Measurements from ENCODE around the gene GAST.
A peak's percentile ranks its signal among the peaks of the same experiment; 100 is the strongest.

GAST gene

GRCh38 chr17:41707803-41708669, 4.1 kb upstream of the GAST start:
- DNase-seq (ENCODE audit: extremely low read depth in 1 of 2, low read depth in 1 of 2): no peak

- DNase-seq (ENCODE audit: extremely low read depth in 1 of 2, low read depth in 1 of 2): no peak
Observed at GRCh38 chr17:41710472-41711090, 1.6 kb upstream of the GAST start.

- DNase-seq (ENCODE audit: extremely low read depth in 1 of 2, low read depth in 1 of 2): no peak
Observed at GRCh38 chr17:41717408-41718286, 5.5 kb downstream of the GAST start.

GRCh38 chr17:41718287-41718645, 6.1 kb downstream of the GAST start:
- DNase-seq (ENCODE audit: extremely low read depth in 1 of 2, low read depth in 1 of 2): no peak

- DNase-seq (ENCODE audit: extremely low read depth in 1 of 2, low read depth in 1 of 2): no peak
Observed at GRCh38 chr17:41722231-41722630, 10.1 kb downstream of the GAST start.

- no peak for DNase-seq (ENCODE audit: extremely low read depth in 1 of 2, low read depth in 1 of 2)
Observed at GRCh38 chr17:41723801-41724475, 11.8 kb downstream of the GAST start.

- DNase-seq (ENCODE audit: extremely low read depth in 1 of 2, low read depth in 1 of 2): no peak
Observed at GRCh38 chr17:41724476-41725050, 12.4 kb downstream of the GAST start.

- DNase-seq (ENCODE audit: extremely low read depth in 1 of 2, low read depth in 1 of 2): no peak
Observed at GRCh38 chr17:41725134-41725533, 13.0 kb downstream of the GAST start.

- DNase-seq (ENCODE audit: extremely low read depth in 1 of 2, low read depth in 1 of 2): no peak
Observed at GRCh38 chr17:41728056-41728455, 15.9 kb downstream of the GAST start.

- DNase-seq (ENCODE audit: extremely low read depth in 1 of 2, low read depth in 1 of 2): no peak
Observed at GRCh38 chr17:41730479-41730878, 18.3 kb downstream of the GAST start.

- no peak for DNase-seq (ENCODE audit: extremely low read depth in 1 of 2, low read depth in 1 of 2)
Observed at GRCh38 chr17:41731836-41732235, 19.7 kb downstream of the GAST start.

- no peak for DNase-seq (ENCODE audit: extremely low read depth in 1 of 2, low read depth in 1 of 2)
Observed at GRCh38 chr17:41733348-41734138, 21.4 kb downstream of the GAST start.

GRCh38 chr17:41734139-41734948, 22.2 kb downstream of the GAST start, which contains the start of gene HAP1:
HAP1 (minus strand) TSS chr17:41734643; CDS start chr17:41734634, 9 bp downstream.
- DNase-seq (ENCODE audit: extremely low read depth in 1 of 2, low read depth in 1 of 2): no peak

- DNase-seq (ENCODE audit: extremely low read depth in 1 of 2, low read depth in 1 of 2): no peak
Observed at GRCh38 chr17:41734949-41735313, 22.8 kb downstream of the GAST start.

- DNase-seq (ENCODE audit: extremely low read depth in 1 of 2, low read depth in 1 of 2): no peak
Observed at GRCh38 chr17:41735744-41736143, 23.6 kb downstream of the GAST start.

GRCh38 chr17:41736983-41737679, 25.0 kb downstream of the GAST start:
- no peak for DNase-seq (ENCODE audit: extremely low read depth in 1 of 2, low read depth in 1 of 2)

GRCh38 chr17:41737680-41738023, 25.5 kb downstream of the GAST start:
- no peak for DNase-seq (ENCODE audit: extremely low read depth in 1 of 2, low read depth in 1 of 2)

GRCh38 chr17:41738077-41738800, 26.1 kb downstream of the GAST start:
- peak; percentile 38 to 62 for DNase-seq (ENCODE audit: extremely low read depth in 1 of 2, low read depth in 1 of 2)

Data from activated CD8-positive, alpha-beta memory T cell treated with anti-CD3 and anti-CD28 coated beads for 1 hour (primary cell).